Measurements from ENCODE around the gene KCNJ6.

KCNJ6 gene

GRCh38 chr21:37815893-37816292, 100.4 kb downstream of the KCNJ6 start:
- no peak for DNase-seq

- DNase-seq, result no peak
Observed at GRCh38 chr21:37811711-37812110, 104.5 kb downstream of the KCNJ6 start.

- no peak for DNase-seq
Observed at GRCh38 chr21:37808261-37808660, 108.0 kb downstream of the KCNJ6 start.

- DNase-seq, result no peak
Observed at GRCh38 chr21:37805266-37805665, 111.0 kb downstream of the KCNJ6 start.

GRCh38 chr21:37804001-37804400, 112.3 kb downstream of the KCNJ6 start:
- no peak for DNase-seq

GRCh38 chr21:37803101-37803651, 113.1 kb downstream of the KCNJ6 start:
- no peak for DNase-seq

GRCh38 chr21:37800456-37801061, 115.7 kb downstream of the KCNJ6 start:
- DNase-seq, result no peak

- no peak for DNase-seq
Observed at GRCh38 chr21:37800057-37800455, 116.2 kb downstream of the KCNJ6 start.

GRCh38 chr21:37799211-37800056, 116.8 kb downstream of the KCNJ6 start:
- no peak for DNase-seq

GRCh38 chr21:37797403-37797802, 118.9 kb downstream of the KCNJ6 start:
- no peak for DNase-seq

- no peak for DNase-seq
Observed at GRCh38 chr21:37796011-37796410, 120.2 kb downstream of the KCNJ6 start.

GRCh38 chr21:37793660-37794059, 122.6 kb downstream of the KCNJ6 start:
- no peak for DNase-seq

GRCh38 chr21:37792046-37792445, 124.2 kb downstream of the KCNJ6 start:
- DNase-seq, result no peak

- DNase-seq, result no peak
Observed at GRCh38 chr21:37790905-37791304, 125.4 kb downstream of the KCNJ6 start.

- DNase-seq, result no peak
Observed at GRCh38 chr21:37788503-37788902, 127.8 kb downstream of the KCNJ6 start.

- DNase-seq, result no peak
Observed at GRCh38 chr21:37787456-37787855, 128.8 kb downstream of the KCNJ6 start.

GRCh38 chr21:37784591-37785318, 131.5 kb downstream of the KCNJ6 start:
- DNase-seq, result no peak

GRCh38 chr21:37783016-37783415, 133.2 kb downstream of the KCNJ6 start:
- no peak for DNase-seq

GRCh38 chr21:37780991-37781983, 135.0 kb downstream of the KCNJ6 start:
- no peak for DNase-seq

GRCh38 chr21:37771181-37771580, 145.1 kb downstream of the KCNJ6 start:
- DNase-seq, result no peak

GRCh38 chr21:37770461-37770860, 145.8 kb downstream of the KCNJ6 start:
- DNase-seq, result no peak

- no peak for DNase-seq
Observed at GRCh38 chr21:37769656-37770055, 146.6 kb downstream of the KCNJ6 start.
